HG02623 (cell line): ENCODE measurements around the gene NUP62.
"Not testable (repeated sequence)": the region's sequence is repeated elsewhere in the genome, so short reads cannot be mapped to it uniquely, and the experiment has no call there.

Source experiments
- ATAC-seq: cut with Tn5 transposase; IDR thresholded peaks from one replicate; pipeline ENCODE4 v1.9.1; 2021; ENCODE audit warnings: moderate library complexity; ENCODE audit not compliant: unreplicated experiment

Gene NUP62

DNA sequence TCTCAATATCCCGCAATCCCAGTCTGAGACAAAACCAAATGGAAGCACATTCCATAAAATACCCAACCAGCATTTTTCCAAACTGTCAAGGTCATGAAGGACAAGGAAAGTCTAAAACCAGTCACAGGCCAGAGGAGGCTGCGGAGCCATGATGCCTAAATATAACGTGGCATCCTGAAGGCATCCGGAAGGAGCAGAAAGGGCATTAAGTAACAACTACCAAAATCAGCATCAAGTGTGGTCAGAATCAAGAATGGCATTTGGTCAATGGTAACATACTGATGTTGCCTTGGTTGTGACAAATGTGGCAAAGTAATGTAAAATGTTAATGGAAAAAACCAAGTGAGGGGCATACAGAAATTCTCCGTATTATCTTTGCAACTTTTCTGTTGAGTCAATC is 3.8 kb downstream of the NUP62 start:
- ATAC-seq = no peak

DNA sequence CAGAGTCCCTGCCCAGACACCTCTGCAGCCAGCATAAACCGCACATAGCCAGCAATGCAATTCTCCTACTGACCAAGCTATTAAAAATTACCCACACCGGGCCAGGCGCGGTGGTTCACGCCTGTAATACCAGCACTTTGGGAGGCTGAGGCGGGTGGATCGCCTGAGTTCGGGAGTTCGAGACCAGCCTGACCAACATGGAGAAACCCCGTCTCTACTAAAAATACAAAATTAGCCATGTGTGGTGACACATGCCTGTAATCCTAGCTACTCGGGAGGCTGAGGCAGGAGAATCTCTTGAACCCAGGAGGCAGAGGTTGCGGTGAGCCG is 4.5 kb downstream of the NUP62 start:
- not testable (repeated sequence) for ATAC-seq

DNA sequence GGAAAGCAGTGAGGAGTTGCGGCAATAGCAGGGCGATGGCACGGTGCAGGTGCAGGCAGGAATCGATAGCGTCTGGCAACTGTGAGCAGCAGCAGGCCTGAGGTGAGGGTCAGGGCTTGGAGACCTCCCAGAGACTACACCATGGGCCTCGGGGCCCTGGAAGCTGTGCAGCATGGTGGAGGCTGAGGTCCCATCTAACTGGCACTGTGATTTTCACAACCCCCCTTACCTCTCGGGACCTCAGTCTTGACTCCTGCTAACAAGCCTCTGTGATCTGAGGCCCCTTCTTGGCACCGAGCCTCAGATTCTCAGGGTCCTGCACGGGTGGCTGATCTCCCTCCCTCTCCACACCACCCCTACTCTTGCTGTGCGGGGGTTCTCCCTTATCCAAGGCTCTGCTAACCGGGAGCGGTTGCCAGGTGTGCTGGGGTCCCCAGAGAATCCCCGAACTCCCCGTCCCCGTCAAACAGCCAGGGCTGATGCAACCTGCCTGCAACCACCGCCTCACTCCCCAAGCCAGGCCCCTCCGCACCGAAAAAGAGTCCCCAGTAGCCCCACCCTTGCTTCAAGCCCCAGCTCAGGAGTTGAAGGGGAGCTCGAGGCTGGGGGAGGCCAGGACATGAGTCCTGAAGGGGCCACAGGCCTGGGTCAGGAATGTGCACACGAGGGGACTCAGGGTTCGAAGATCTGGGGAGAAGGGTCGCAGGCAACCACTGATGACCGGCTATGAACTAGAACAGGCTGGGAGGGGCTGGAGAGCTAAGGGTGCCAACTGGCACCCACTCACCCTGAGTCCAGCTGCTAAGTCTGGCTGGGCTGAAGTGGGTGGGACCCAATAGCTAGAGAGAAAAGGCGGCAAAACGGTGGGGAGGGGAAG is 5.1 kb downstream of the NUP62 start:
- no peak for ATAC-seq

DNA sequence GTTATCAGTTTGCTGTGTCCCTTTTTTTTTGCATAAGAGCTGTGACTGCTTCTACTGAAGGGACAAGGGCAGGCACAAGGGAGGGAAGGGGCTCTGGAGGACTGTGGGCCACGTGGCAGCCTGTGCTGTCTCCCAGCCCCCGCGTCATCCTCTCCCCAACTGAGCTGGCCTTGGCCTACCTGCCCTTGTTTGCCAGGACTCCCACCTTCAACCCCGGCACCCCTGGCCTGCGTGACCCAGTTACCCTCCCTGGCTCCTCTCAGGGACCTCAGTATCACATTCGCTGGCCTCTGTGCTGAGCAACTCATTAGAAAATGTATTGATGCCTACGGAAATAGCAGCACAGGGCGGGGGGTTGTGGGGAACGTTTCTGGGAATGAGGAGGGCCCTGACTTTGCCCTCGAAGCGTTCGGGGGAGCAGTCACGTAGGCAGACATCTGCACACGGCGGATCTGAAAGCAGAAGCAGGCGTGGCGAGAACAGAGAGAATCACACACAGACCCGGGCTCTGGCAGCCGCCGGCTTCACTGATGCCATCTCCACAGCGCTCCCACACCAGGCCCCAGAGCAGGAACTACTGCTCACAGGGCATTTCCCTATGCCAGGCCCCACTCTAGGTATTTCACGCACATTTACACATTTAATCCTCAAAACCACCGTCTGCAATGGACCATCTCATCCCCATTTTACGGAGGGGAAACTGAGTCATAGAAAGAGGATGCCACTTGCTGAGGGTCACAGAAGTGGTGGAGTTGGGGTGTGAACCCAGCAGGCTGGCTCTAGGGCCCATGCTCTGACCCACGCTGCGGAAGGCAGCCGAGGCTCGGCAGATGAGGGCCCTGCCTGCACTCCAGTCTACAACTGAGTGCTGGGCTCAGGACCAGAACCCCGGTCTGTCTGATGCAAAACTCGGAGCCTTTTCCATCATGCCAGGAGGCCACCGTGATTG is 6.0 kb downstream of the NUP62 start:
- ATAC-seq = no peak

DNA sequence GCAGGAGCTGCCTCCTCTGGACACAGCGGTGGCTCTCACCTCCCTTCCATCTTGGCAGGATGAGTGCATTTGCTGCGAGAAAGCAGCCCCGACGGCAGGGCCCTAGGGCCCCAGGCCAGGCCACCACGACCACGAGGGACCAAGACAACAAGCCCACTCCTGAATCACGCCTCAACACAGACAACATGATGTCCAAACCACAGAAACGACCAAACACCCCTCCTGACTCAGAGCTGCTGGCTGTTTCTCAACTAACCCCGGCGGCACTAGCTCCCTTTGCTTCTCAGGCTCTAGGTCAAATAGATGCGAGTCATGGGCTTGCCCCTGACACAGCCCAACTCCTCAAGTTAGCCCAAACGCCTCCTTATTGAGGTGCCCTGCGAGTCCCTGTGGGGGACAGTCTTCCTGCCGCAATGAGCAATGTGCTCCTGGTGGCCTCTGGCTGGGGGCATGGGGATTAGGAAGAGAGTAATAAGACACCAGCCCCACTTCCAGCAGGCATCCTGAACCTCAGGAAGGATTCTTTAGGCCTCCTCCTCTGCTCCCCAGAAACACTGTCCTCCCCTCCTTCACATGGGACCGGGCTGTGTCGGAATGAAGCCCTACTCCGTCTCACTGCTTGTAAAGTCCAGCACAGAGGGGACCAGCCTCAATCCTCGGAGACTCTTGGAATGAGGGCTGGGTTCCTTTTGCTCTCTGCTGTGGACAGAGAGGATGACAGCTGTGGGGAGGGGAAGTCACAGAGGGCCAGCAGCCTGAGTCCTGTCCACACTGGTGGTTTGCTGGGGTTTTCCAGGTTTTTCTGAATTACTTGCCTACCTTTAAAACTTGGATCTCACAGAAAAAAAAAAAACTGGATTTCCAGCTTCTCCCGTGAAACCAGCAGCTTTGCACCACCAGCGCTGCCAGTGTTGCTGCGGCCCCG is 7.2 kb downstream of the NUP62 start:
- ATAC-seq = no peak

DNA sequence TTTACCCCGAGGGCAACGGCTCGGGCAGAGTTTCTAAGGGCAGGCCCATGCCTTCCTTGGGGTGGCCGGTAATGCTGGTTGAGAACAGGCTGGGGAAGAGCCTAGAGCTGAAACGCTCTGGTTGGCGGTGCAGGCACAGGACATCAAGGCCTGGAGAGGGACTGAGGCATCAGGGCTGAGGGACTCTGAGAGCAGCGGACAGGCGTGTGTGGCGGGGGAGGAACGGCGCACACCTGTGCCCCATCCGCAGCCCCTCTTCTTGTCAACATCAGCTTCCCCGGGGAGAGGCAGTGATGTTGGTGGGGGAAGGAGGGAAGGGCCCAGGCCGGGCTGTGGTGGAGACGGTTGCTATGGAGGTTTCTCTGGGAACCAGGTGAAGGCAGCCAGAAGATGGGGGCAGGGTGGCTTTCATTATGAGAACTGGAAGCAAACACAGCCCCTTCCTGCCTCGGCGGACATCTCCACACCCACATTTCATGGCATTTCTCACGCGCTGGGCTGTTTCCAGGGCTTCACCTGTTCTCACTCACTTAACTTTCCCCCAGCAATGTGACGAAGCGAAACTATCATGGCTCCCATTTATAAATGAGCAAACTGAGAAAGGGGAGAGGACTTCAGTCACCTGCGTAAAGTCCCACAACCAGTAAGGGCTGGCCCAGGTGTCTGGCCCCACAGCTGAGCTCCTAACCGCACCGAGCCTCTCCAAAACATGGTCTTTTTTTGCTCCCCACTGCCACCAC is 8.5 kb downstream of the NUP62 start:
- no peak for ATAC-seq

DNA sequence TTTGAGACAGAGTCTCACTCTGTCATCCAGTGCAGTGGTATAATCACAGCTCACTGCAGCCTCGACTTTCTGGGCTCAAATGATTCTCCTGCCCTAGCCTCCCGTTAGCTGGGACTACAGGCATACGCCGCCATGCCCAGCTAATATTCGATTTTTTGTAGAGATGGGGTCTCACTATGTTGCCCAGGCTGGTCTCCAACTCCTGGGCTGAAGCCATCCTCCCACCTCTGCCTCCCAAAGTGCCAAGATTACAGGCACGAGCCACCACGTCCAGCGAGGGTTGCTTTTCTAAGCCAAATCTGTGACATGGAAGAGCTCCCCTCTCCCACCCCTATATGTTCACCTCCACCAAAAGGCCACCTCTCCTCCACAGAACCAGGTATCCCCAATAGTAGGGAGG is 11.2 kb downstream of the NUP62 start:
- ATAC-seq = no peak

DNA sequence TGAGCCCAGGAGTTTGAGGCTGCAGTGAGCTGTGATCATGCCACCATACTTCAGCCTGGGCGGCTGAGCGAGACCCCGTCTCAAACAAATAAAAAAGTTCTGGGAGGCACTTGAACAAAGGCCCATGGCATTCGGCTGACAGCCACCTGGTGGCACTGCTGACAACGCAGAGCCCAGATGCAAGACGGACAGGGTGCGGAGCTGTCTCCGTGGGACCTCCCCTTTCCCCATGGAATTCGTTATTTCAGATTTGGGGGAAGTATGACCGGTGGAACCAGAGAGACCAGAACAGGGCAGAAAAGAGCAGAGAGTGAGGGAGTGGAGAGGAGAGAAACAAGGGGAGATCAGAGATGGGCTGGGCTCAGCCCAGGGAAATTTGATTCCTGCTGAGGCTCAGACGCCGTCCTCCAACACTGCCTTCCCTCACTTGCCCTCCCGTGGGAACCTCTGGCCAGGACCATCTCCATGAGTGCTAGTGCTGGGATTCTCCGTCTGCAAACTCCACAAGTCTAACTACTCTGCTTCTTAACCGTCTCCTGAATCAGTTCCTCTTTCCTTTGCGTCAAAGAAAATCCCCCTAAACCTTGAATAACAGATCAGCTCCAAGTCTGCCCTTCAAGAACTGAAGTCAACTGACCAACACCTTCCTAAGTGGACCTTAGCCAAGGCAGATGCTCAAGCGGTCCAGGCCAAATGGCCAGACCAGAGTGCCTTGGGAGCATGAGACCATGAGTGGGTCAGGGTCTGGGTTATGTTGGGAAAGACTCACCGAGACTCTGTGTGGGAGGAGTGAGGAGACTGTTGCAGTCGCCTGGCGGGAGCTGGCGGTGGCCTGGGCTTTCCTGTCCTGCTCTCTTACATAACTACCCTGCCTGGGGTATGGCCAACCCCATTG is 12.2 kb downstream of the NUP62 start:
- ATAC-seq = no peak

DNA sequence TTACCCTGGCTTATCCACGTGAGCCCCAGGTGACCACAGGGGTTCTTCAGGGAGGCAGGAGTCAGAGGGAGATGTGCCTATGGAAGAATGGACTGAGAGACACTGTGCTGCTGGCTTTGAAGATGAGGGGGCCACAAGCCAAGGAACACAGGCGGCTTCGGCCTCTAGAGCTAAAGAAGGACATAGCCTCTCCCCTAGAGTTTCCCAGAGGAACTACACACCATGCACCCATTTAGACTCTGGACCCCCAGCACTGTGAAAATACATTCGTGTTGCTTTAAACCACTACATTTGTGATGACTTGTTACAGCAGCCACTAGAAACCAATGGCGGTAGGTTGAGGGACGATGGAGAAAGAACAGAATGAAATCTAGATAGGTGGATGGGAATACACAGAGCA is 14.0 kb downstream of the NUP62 start:
- no peak for ATAC-seq

DNA sequence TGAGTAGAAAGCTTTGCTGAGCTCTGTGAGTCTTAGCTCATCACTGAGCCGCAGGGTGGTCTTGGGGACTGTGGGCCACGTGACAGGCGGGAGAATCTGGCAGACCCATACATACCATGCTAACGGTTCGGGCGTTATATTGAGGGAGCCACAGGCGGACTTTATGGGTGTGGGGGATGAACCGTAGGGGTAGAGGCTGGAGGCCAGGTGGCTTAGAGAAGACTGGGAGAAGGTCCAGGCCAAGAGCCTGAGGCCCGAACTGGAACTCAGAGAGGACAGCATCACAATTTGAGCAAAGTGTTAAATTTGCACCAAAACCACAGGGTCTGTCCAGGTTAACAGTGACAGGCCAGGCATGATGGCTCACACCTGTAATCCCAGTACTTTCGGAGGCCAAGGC is 15.6 kb downstream of the NUP62 start:
- ATAC-seq = no peak

DNA sequence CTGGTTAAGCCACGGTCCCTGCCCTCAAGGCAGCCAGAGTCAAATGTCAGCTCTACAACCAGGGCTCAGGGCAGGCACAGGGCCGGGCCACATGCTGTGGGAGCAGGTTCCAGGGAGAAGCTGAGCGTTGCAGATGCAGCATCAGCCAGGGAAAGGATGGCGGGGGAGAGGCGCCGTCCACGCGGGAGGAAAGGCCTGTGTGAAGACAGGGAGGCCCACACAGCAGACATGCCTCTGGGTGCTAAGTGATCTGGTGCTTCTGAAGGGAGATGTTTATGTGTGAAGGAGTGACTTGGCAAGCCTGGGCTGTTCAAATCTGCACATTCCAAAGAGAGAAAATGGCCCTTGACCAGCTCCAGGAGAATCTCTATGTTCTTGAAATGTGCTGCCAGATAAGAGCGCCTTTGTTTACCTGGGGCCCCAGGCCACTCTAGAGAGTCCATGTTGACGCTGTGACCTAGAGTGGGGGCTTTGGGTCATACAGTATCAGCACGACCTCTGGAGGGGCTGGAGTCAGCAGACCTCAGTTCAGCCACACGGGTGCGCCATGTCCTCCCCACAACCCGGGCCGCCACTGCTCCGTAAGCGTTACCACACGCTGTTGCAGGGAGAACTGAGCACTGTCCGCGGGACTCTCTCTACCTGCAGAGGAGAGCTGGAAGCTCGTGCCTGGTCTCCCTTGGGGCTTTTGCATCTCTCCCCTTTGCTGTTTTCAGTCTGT is 16.2 kb downstream of the NUP62 start:
- ATAC-seq = no peak

DNA sequence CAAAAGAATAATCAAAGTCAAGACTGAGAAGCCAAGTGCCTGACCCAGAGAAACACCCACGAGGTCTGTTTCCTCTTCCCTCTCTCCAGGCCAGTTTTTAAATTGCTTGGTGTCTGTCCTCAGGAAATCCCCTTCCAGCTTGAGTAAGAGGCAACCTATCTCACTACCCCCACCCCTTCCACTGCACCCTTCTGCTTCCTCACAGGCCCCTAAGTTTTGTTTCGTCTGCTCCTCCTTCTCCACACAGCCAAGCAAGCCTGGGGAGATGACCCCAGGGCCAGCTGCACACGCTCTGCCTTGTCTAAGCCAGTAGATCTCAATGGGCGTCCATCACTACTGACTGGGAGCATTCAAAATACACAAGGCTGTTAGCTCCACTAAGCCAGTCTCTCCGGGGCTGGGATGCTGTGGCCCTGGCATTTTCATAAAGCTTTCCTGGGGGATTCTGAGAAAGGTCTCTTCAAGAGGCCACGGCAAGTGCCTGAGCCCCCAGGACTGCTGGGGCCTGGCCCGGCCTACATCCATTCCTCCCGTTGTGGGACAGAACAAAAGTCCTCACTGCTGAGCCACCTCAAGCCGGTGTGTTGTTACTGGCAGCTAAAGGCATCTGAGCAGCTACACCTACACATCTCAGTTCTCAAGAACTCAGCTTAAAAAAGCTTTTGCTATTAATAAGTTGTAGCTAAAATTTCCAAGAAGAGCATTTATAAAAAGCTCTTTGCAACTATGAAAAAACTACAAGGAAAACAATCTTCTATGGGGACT is 17.7 kb downstream of the NUP62 start:
- no peak for ATAC-seq

DNA sequence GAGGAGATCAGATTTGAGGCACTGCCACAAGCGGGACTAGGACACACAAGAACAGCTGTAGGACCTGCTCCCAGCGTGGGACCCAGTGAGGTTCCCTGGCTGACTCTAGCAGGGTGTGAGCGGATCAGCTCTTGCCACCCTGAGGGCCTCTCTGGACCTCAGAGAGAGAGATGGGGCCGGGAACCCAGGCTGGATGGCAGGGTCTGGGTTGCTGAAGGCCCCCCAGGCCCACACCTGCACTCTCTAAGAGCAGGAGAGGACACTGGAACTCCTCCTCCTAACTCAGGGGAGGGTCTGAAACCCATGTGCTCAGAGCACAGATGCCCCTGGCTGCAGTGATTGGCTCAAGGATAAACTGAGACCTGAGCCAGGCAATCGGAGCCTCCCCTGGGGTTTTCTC is 19.1 kb downstream of the NUP62 start:
- ATAC-seq = no peak

DNA sequence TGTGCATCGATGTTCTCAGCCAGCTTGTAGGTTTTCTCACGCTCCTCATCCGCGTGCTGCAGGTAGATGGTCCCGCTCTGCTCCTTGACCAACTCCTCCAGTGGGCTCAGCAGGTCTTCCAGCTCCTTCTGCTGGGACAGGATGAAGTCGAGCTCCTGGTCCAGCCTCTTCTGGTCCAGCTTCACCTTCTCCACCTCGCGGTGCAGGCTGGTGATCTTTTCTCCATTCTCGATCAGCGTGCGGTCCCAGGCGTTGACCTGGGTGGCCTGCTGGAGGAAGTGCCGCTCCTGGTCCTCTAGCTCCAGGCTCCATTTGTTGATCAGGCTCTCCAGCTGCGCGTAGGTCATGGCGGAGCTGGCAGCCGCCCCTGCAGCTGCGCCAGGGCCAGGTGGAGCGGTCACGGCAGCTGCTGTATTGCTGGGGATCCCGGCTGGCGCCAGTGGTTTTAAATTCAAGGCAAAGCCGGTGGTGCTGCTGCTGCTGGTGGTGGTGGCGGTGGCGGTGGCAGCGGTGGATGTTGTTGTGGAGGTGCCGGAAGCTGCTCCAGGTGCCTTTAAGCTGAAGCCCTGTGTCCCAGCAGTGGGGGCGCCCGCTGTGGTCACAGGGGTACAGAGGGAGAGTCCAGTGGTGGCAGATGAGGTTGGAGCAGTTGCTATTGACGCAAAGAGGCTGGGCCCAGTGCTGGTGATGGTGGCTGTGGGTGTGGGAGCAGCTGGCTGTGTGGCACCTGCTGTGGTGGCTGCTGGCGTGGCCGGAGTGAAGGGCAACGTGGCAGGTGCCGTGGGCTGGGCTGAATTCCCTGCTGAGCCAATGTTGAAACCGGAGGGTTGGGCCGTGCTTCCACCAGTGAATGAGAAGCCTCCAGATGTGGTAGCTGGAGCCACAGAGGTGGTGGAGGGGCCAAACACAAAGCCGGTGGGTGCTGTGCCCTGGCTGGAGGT is 20.6 kb downstream of the NUP62 start:
- ATAC-seq = no peak

DNA sequence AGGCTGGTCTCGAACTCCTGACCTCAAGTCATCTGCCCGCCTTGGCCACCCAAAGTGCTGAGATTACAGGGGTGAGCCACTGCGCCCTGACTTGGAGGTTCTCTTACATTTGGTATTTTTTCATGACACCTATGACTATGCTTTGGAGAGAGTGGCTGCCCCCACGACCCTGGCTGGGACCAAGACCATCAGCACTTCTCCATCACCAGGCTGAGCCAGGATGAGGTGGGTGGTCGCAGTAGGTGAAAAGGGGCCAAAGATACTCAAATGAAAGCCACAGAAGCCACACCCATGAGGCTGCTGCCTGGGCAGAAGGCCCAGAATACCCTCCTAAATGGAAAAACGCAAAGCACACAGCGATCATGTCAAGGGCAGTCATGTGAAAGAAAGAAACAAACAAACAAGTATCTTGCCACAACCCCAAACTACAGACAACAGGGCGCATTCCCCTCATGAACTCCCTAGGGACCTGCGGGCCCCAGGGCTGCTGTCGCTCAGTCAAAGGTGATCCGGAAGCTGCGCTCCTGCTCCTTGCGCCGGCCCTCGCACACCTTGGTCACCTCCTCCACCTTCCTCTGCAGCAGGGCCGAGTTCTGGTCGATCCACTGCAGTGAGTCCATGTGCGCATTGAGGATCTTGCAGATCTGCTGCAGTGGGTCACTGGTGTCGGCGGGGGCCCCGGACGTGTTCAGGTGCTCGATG is 21.4 kb downstream of the NUP62 start:
- ATAC-seq = no peak

DNA sequence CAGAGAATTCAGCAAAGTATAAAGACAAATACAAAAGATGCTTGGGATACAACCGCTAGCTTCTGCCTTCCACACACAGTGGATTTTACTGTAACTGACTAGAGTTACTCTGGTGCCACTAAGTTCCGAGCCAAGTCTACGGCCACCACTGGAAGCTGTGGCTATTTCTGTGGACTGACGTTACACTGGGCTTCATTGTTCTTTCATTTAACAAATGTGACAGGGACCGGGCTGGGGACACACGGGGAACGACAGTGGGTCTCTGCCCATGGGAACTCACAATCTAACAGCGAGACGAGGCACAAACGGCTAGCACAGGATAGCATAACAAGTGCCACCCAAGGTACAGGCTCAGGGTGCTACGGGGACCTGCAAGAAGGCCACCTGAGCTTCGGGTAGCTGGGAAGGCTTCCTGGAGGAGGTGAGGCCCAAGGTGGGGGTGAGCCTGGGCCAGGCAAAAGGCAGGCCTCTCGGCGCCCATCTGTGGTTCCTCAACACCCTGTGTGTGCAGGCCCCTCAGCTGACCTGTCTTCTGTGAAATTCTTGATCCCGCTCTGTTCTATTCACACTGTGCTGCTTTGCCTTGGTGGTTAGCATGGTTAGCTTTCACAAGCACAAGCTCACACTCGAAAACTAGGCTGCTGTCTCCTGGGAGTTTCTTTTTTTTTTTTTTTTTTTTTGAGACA is 22.3 kb downstream of the NUP62 start:
- ATAC-seq = no peak
